Stimulated activated CD8-positive, alpha-beta memory T cell treated with anti-CD3 and anti-CD28 coated beads, Interleukin-12 subunit alpha, Interleukin-12 subunit beta, amount 100 ng/mL, for 24 hours (primary cell): ENCODE measurements around the gene RNF212B.

Source experiments
- DNase-seq: peaks from one replicate; pipeline ENCODE4 v3.0.0-alpha.2; 2020; ENCODE audit errors: extremely low read depth

RNF212B gene

GRCh38 chr14:23320584-23321571, 83.1 kb downstream of the RNF212B start, which contains the start of gene PABPN1:
TSS of gene PABPN1 (plus strand) at chr14:23321457. CDS start at chr14:23321470, 13 bp downstream.
- DNase-seq: peak; percentile 95

DNA sequence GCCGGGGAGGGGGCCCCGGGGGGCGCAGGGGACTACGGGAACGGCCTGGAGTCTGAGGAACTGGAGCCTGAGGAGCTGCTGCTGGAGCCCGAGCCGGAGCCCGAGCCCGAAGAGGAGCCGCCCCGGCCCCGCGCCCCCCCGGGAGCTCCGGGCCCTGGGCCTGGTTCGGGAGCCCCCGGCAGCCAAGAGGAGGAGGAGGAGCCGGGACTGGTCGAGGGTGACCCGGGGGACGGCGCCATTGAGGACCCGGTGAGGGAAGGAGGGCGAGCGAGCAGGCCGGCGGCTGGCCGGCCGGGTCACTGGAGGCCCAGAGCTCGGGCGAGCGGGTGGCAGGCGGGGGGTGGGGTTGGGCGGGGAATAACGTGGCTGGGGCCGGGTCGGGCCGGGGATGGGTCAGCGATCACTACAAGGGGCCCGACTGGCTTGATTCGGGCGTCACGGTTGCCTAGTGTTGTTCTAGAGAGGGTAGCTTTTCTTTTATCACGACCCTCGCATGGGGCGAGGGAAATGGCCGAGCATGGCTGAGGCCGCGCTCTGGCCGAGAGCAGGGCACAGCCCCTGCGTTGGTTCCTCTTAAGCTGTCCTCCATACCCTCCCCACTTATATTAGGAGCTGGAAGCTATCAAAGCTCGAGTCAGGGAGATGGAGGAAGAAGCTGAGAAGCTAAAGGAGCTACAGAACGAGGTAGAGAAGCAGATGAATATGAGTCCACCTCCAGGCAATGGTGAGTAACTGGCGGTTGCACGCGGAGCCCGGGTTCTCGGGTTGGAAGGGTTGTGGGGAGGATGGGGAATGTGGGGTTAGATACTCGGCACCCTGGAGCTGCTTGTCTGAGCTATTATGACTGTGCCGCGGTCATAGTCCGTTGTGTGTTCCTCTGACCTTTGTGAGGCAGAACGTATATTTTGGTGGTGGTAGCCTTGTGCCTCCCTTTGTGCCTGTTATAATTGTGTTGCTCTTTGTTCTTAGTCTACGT, 84.1 kb downstream of the RNF212B start:
- DNase-seq: no peak
